Measurements from ENCODE around the gene ZDHHC24. TPM values are rescaled to one million over a fixed set of nuclear protein-coding genes. Genes with fewer than 3 reads are reported as not detected.

Gene ZDHHC24
- total RNA-seq, 1 donor from 2014 or later, result 4.1 TPM

GRCh38 chr11:66505276-66505816 lies 40.5 kb downstream of the ZDHHC24 start:
- H3K27ac ChIP-seq, result no peak overlapping the region
- Mint-ChIP-seq H3K4me3 (no peak overlapping the region), H3K9me3 (no peaks in the 10 kb centered on the region), H3K4me1 (no peaks in the 10 kb centered on the region), H3K27ac (no peak overlapping the region), H3K27me3 (ENCODE audit: insufficient read depth, low read depth) (peaks cover 2% of the 10 kb centered on the region), H3K36me3 (no peaks in the 10 kb centered on the region)
- no peak overlapping the region for H2AFZ ChIP-seq (replicated peaks)
- H3K36me3 ChIP-seq, result no peaks in the 10 kb centered on the region
- no peaks in the 10 kb centered on the region for H3F3A ChIP-seq (ENCODE audit: low read depth)
- H3K4me3 ChIP-seq, result no peak overlapping the region
- no peak overlapping the region for H3K9ac ChIP-seq
- DNase-seq (ENCODE audit: low spot score), result no peak
- peaks cover 3% of the 10 kb centered on the region for H3K4me1 ChIP-seq
- H3K4me2 ChIP-seq, result no peak overlapping the region
- no peaks in the 10 kb centered on the region for H3K27me3 ChIP-seq
- TF ChIP-seq EZH2phosphoT487 (IDR thresholded peaks at IDR 0.05) (no peak), CTCF (IDR thresholded peaks at IDR 0.05) (no peak), EZH2 (IDR thresholded peaks at IDR 0.05) (no peak)
- no peaks in the 10 kb centered on the region for H3K9me3 ChIP-seq (ENCODE audit: low read depth)
- H4K20me1 ChIP-seq (ENCODE audit: low read depth), result no peaks in the 10 kb centered on the region
- no peaks in the 10 kb centered on the region for H3K79me2 ChIP-seq (ENCODE audit: low read depth)

- no peak overlapping the region for H3K4me3 Mint-ChIP-seq
- TF ChIP-seq EZH2phosphoT487 (IDR thresholded peaks at IDR 0.05) (no peak), EZH2 (IDR thresholded peaks at IDR 0.05) (no peak), CTCF (IDR thresholded peaks at IDR 0.05) (no peak)
- Histone ChIP-seq H4K20me1 (ENCODE audit: low read depth) (no peaks in the 10 kb centered on the region), H3K9ac (no peak overlapping the region), H3K9me3 (ENCODE audit: low read depth) (no peaks in the 10 kb centered on the region), H3K4me1 (no peaks in the 10 kb centered on the region), H3K36me3 (no peaks in the 10 kb centered on the region), H3F3A (ENCODE audit: low read depth) (no peaks in the 10 kb centered on the region), H2AFZ (replicated peaks) (no peak overlapping the region), H3K27ac (no peak overlapping the region), H3K27me3 (no peaks in the 10 kb centered on the region), H3K79me2 (ENCODE audit: low read depth) (no peaks in the 10 kb centered on the region), H3K4me3 (no peak overlapping the region), H3K4me2 (no peak overlapping the region)
- H3K27me3 Mint-ChIP-seq (ENCODE audit: insufficient read depth, low read depth), result no peaks in the 10 kb centered on the region
- no peaks in the 10 kb centered on the region for H3K36me3 Mint-ChIP-seq
- DNase-seq (ENCODE audit: low spot score), result no peak
- H3K4me1 Mint-ChIP-seq, result no peaks in the 10 kb centered on the region
- H3K27ac Mint-ChIP-seq, result no peak overlapping the region
- no peaks in the 10 kb centered on the region for H3K9me3 Mint-ChIP-seq
Measured at GRCh38 chr11:66498506-66498905, 47.3 kb downstream of the ZDHHC24 start.

- Mint-ChIP-seq H3K9me3 (no peaks in the 10 kb centered on the region), H3K27me3 (ENCODE audit: insufficient read depth, low read depth) (no peaks in the 10 kb centered on the region), H3K4me3 (no peak overlapping the region), H3K27ac (no peak overlapping the region), H3K36me3 (peaks cover 3% of the 10 kb centered on the region), H3K4me1 (no peaks in the 10 kb centered on the region)
- Histone ChIP-seq H3K79me2 (ENCODE audit: low read depth) (no peaks in the 10 kb centered on the region), H2AFZ (replicated peaks) (no peak overlapping the region), H4K20me1 (ENCODE audit: low read depth) (no peaks in the 10 kb centered on the region), H3F3A (ENCODE audit: low read depth) (no peaks in the 10 kb centered on the region), H3K4me2 (no peak overlapping the region), H3K27me3 (no peaks in the 10 kb centered on the region), H3K4me3 (no peak overlapping the region), H3K4me1 (no peaks in the 10 kb centered on the region), H3K36me3 (no peaks in the 10 kb centered on the region), H3K27ac (no peak overlapping the region), H3K9me3 (ENCODE audit: low read depth) (no peaks in the 10 kb centered on the region), H3K9ac (no peak overlapping the region)
- TF ChIP-seq EZH2 (IDR thresholded peaks at IDR 0.05), result no peak
- no peak for TF ChIP-seq CTCF (IDR thresholded peaks at IDR 0.05)
- TF ChIP-seq EZH2phosphoT487 (IDR thresholded peaks at IDR 0.05), result no peak
- DNase-seq (ENCODE audit: low spot score), result no peak
Measured at GRCh38 chr11:66497206-66497605, 48.6 kb downstream of the ZDHHC24 start.

Measured in neural progenitor cell (in vitro differentiated cells).